Measurements from ENCODE around the gene RFNG. TPM values are rescaled to one million over a fixed set of nuclear protein-coding genes. Genes with fewer than 3 reads are reported as not detected.

Gene RFNG
- total and polyA plus RNA-seq, 2 of the 13 experiments (the other 11 are each of a cell fraction or from before 2014, with no cell fraction given), result 61.4 to 64.0 TPM

DNA sequence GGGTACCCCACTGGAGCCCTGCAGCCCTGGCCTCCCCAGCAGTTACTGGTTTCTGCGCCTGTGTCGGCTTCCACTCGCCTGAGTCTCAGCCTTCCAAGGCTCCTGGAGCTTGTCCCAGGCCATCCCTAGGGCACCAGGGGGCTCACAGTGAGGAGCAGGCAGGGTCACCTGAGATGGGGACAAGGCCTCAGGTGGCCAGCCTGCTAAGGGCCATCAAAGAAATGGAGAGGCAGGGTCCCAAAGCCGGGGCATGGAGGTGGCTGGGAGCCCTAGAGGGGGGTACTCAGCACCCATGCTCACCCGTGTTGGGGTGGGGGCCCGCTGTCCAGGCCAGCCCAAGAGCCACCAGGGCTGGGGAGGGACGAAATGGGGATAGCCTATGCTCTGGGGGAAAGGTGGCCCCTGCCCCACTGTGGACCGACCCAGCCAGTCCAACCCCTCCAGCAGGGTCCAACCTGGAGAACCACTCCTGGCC lies 45.1 kb upstream of the RFNG start (continued):
- 0 out of 2 replicates have a peak, but pooled peaks have one; percentile 3 for TF ChIP-seq CSRNP1 (CRISPR knock-in tag; IDR thresholded peaks at IDR 0.05)
- TF ChIP-seq NKX3-1 (CRISPR knock-in tag; IDR thresholded peaks at IDR 0.05), result no peak
- peak; percentile 46 for TF ChIP-seq ZFX (CRISPR knock-in tag; IDR thresholded peaks at IDR 0.05; ENCODE audit: low read depth)
- no peak for TF ChIP-seq CC2D1A (CRISPR knock-in tag; IDR thresholded peaks at IDR 0.05)
- TF ChIP-seq, protein P1, sequence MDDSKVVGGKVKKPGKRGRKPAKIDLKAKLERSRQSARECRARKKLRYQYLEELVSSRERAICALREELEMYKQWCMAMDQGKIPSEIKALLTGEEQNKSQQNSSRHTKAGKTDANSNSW (CRISPR knock-in tag; IDR thresholded peaks at IDR 0.05; ENCODE audit: borderline replicate concordance), result peak; percentile 31
- TF ChIP-seq ZNF850 (CRISPR knock-in tag; conservative IDR thresholded peaks at IDR 0.05), result no peak
- no peak for TF ChIP-seq SOX13 (IDR thresholded peaks at IDR 0.05)
- TF ChIP-seq SOX13 (CRISPR knock-in tag; conservative IDR thresholded peaks at IDR 0.05 in 1 of 2, IDR thresholded peaks at IDR 0.05 in 1 of 2), result no peak
- TF ChIP-seq GTF3A (CRISPR knock-in tag; conservative IDR thresholded peaks at IDR 0.05), result no peak
- TF ChIP-seq, protein P2, sequence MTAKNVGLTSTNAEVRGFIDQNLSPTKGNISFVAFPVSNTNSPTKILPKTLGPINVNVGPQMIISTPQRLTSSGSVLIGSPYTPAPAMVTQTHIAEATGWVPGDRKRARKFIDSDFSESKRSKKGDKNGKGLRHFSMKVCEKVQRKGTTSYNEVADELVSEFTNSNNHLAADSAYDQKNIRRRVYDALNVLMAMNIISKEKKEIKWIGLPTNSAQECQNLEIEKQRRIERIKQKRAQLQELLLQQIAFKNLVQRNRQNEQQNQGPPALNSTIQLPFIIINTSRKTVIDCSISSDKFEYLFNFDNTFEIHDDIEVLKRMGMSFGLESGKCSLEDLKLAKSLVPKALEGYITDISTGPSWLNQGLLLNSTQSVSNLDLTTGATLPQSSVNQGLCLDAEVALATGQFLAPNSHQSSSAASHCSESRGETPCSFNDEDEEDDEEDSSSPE (CRISPR knock-in tag; IDR thresholded peaks at IDR 0.05), result no peak
- TF ChIP-seq HDAC1 (CRISPR knock-in tag; IDR thresholded peaks at IDR 0.05), result no peak
- TF ChIP-seq RBM39 (IDR thresholded peaks at IDR 0.05; ENCODE audit: low read depth, low read length, poor library complexity, severe bottlenecking), result no peak
- no peak for TF ChIP-seq ZBTB14 (CRISPR knock-in tag; IDR thresholded peaks at IDR 0.05)
- 0 out of 2 replicates have a peak, but pooled peaks have one; percentile 0 for TF ChIP-seq ZNF333 (CRISPR knock-in tag; IDR thresholded peaks at IDR 0.05; ENCODE audit: borderline replicate concordance)
- TF ChIP-seq MEF2D (CRISPR knock-in tag; IDR thresholded peaks at IDR 0.05), result no peak
- no peak for TF ChIP-seq DNMT3B (CRISPR knock-in tag; conservative IDR thresholded peaks at IDR 0.05)
- TF ChIP-seq SMYD3 (CRISPR knock-in tag; IDR thresholded peaks at IDR 0.05), result no peak
- TF ChIP-seq USF2 (IDR thresholded peaks at IDR 0.05; ENCODE audit: low read depth, low read length), result no peak
- no peak for TF ChIP-seq USF2 (CRISPR knock-in tag; IDR thresholded peaks at IDR 0.05; ENCODE audit: borderline replicate concordance)
- no peak for TF ChIP-seq RFXAP (CRISPR knock-in tag; IDR thresholded peaks at IDR 0.05; ENCODE audit: borderline replicate concordance)
- no peak for TF ChIP-seq ZNF101 (CRISPR knock-in tag; IDR thresholded peaks at IDR 0.05; ENCODE audit: borderline replicate concordance, low read depth)
- TF ChIP-seq NRL (CRISPR knock-in tag; IDR thresholded peaks at IDR 0.05; ENCODE audit: borderline replicate concordance), result 0 out of 2 replicates have a peak, but pooled peaks have one; percentile 6
- 0 out of 2 replicates have a peak, but pooled peaks have one; percentile 5 for TF ChIP-seq CBX5 (CRISPR knock-in tag; IDR thresholded peaks at IDR 0.05; ENCODE audit: borderline replicate concordance)
- no peak for TF ChIP-seq ZNF629 (CRISPR knock-in tag; conservative IDR thresholded peaks at IDR 0.05)
- 0 out of 2 replicates have a peak, but pooled peaks have one; percentile 27 for TF ChIP-seq ARNTL (CRISPR knock-in tag; IDR thresholded peaks at IDR 0.05)
